Measurements from ENCODE around the gene CTNNA2.
"Not testable (repeated sequence)": the region's sequence is repeated elsewhere in the genome, so short reads cannot be mapped to it uniquely, and the experiment has no call there.

Gene CTNNA2

DNA sequence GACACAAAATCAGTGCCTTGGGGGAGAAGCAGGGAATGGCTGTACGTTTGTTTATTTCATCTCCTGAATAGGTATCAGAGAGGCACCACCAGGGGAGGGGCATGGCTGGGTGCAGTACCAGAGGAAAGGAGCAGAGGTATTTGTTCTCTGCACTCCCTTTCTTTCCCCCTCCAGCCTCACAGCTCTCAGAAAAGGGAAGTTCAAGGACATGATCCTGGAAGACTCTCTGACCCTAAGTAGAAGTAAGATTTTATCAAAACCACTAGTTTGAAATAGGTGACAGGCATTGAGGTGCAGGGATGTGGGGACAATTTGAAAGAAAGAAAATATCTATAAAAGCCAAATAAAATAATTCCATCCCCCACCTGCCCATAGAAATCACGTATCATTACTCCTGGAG lies 655.2 kb downstream of the CTNNA2 start:
- in situ Hi-C loops (cut with MboI; ENCODE audit: low sequenced_read_pairs) = no loop called here

DNA sequence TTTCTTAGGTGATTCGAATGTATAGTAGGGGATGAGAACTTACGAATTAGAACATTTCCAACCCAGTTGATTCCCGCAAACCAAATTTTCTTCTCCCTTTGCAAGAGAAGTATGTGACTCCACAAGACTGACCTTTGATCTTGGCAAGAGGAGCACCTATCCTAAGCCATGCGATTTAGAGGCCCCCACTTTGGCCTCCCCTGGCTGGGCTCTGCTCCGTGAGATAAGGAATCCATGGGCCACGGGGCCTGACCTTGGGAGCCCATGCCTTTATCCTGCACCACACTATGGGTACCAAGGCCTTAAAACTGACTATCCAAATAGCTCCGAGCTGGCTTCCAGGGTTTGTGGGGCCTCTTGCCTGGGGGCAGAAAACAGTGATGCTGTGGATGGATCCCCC lies 656.0 kb downstream of the CTNNA2 start:
- in situ Hi-C loops (cut with MboI; ENCODE audit: low sequenced_read_pairs) = no loop called here

DNA sequence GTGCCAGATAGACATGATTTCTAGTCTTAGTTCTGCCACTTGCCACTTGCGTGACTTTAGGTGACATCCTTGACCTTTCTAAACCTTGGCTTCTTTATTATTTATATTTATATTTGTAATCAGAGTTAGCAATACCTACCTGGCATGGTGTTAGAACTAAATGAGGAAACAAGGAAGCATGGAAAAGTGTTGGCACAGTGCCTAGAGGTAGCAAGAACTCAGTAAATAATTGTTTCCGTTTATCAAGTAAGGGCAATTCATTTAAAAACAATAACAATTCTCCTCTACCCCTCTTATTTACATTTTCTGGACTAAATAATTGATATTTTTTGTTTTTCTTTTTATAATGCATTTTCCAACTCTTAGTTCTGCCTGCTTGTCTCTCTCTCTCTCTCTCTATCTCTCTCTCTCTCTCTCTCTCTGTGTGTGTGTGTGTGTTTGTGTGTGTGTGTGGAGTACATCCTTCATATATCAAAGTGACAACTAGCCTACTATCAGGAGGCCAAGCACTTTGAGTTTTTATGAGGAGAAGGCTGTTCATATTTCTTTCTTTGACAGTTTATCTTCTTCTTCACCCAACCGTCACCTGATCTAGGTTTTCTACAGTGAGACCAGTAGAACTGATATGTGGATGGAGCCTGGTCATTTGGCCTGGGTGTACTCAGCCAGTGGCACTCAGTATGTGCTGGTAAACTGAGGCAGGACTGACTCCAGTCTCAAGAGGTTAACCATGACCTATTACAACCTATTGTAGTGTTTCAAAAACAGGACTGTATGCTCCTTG lies 657.2 kb downstream of the CTNNA2 start:
- in situ Hi-C loops (cut with MboI; ENCODE audit: low sequenced_read_pairs) = no loop called here

DNA sequence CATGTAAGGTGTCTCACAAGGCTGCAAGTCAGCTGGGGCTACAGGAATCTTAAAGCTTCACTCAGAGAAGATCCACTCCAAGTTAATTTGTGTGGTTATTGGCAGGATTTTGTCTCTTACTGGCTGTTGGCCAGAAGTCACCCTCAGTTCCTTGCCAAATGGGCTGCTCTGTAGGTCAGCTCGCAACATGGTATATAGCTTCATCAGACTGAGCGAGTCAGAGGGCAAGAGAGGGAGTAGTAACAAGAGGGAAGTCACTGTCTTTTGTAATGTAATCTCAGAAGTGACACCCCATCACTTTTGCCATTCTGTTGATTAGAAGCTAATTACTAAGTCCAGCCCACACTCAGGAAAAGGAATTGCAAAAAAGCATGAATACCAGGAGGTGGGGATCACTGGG lies 672.2 kb downstream of the CTNNA2 start:
- in situ Hi-C loops (cut with MboI; ENCODE audit: low sequenced_read_pairs) = no loop called here

DNA sequence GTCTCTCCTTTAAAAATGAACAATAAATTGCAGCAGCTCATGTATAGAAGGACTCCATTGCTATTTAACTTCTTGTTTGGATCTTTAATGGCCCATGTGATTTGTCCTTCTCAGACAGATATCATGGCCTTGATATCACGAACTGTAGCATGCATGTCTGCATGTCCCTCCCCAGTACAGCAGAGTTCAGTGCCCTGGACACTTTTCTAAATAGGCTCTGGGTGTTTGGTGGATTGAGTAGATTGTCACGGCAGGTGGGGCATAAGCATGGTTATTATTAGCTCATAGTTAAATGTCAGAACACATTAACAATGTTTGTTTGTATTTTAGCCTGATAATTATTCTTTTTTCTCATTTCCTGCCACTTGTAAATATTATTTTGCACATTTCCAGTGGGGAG lies 673.4 kb downstream of the CTNNA2 start:
- in situ Hi-C loops (cut with MboI; ENCODE audit: low sequenced_read_pairs) = no loop called here

DNA sequence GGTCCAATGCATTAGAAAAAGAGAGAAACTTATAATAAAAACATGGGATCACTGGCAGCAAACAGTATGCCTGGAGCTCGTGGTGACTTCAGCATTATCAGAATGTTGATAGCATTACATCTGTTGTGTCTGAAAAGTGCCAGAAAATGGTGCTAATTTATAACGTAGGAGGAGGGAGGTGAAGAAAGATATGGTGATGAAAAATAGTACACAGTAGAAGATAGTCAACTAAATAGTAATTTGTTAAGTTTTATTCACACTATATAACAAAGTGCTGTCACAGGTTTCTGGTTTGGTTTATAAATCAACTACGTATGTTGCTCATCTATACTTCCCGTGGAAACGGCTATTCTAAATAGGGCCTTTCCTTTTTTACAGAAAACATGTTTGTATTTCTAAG lies 674.3 kb downstream of the CTNNA2 start:
- in situ Hi-C loops (cut with MboI; ENCODE audit: low sequenced_read_pairs) = no loop called here

DNA sequence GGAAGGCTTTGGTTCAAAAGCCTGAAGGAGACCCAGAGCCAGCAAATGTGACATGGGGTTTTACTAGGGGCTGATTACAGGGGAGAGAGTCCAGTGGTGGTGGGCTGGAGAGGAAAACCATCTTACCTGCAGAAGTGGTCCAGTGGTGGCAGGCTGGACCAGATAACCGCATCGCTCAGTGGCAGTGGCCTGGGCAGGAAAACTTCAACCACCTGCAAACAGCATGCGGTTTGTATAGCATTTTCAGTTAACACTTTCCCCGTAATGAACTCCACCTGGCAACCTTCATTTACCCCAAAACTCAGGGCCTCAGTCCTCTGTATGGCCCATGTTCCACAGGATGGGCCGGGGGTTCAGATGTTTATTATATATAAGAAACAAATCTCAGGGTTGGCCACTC lies 677.3 kb downstream of the CTNNA2 start:
- in situ Hi-C loops (cut with MboI; ENCODE audit: low sequenced_read_pairs) = no loop called here

DNA sequence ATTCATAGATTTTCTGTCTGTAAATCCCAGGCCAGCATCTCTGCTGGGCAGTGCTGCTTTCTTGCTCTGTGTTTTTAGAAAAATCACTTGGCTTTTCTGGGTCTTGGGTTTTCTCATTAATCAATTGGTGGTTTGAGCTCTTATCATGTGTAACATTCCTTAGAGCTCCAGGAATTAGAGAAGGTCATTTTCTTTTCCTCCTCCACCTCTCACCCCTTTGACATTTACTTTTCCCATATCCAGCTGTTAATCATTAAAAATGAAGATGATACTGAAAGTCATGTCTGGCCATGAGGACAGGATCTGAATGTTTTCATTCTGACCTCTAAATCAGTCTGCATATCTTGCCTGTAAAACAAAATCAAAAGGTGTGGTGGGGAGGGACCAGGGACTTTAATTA lies 680.7 kb downstream of the CTNNA2 start:
- in situ Hi-C loops (cut with MboI; ENCODE audit: low sequenced_read_pairs) = no loop called here

DNA sequence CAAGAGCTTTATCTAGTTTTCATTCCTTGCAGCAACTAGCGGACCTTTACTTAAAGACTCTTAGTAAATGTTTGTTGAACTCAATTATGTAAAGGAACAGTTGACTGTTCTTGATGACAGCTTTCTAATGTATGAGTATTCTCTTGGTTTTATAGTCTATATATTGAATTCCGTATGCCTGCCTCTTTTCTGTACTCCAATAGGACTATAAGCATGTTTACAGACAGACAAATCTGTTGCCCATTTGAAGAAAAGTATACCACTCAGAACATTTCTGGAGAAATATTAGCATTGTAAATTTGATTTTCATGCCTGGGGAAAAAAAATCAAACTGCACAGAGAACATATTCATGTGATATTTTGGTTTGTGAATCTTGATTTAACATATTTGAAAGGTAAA lies 682.2 kb downstream of the CTNNA2 start:
- in situ Hi-C loops (cut with MboI; ENCODE audit: low sequenced_read_pairs) = no loop called here

DNA sequence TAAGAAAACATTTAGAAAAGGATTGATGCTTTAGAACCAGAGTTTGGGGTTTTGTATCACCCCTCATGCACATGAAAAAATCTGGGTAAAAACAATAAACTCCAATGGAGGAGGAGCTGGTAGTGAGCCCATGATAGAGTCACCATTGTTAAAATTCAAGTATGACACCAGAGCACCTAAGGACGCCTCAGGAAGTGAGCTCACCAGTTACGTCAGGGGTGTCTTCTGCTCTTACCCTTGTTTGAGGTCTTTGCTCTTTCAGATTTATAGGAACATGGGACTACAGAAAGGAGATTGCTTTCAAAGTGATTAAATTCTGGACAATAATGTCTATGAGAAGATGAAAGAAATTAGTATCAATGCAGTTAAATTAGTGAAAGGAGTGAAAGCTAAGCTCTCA lies 685.2 kb downstream of the CTNNA2 start:
- in situ Hi-C loops (cut with MboI; ENCODE audit: low sequenced_read_pairs) = no loop called here

DNA sequence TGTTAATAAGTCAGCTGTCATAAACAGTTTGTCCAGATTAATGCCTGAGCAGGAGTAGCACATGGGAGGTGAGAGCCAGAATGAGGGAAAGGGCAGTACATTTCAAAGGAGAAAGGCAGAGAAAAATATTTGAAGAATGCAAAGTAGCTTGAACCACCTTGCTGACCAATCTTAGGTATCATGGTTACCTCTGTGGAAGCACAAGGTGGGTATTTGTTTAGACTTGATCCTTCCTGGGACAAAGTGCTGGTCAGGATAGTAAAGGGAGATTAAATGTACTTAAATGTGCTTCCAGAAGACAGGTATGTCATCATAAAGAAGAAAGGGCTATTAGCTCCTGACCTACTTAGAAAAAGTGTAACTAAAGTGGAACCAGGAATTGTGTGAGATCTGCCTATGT lies 686.7 kb downstream of the CTNNA2 start:
- in situ Hi-C loops (cut with MboI; ENCODE audit: low sequenced_read_pairs) = no loop called here

DNA sequence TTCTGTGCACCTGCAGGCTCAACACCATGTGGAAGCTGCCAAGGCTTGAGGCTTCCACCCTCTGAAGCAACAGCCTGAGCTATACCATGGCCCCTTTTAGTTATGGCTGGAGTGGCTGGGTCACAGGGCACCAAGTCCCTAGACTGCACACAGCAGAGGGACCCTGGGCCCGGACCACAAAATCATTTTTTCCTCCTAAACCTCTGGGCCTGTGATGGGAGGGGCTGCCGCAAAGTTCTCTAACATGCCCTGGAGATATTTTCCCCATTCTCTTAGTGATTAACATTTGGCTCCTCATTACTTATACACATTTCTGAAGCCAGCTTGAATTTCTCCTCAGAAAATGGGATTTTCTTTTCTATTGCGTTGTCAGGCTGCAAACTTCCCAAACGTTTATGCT lies 691.1 kb downstream of the CTNNA2 start:
- in situ Hi-C loops (cut with MboI; ENCODE audit: low sequenced_read_pairs) = not testable (repeated sequence)

DNA sequence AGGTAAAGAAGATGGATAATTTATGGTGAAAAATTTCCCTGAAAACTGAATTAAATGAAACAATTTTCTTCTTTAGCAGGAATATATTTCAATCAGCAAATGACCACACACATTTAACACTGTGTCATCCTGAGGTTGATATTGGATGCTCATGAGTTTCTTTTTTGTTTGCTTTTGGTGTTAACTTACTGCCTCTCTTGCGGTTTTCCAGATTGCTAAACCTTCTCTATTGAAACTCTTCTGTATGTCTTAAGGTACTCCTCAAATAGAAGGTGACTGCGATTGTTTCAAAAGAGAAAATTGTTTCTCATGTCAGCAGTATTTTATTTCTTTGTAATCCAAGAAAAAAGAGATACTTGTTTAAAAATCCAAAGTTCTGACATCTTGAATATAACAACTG lies 692.6 kb downstream of the CTNNA2 start:
- in situ Hi-C loops (cut with MboI; ENCODE audit: low sequenced_read_pairs) = no loop called here

DNA sequence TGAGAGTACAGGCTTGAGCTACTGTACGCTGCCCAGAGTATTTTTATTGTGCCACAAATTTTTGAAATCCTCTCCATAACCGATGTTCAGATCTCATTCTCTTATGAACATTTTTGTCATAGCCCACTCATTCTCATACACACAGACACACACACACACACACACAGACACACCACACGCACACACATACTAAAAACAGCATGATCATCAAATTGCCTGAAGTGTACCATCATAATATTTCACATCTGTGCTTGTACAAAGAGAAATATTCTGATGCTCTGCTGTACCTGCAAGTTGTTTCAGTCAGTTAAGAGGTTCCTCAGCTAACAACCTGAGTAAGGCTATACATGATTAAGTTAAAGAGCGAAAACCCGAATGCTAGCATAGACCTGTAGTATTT lies 696.6 kb downstream of the CTNNA2 start:
- in situ Hi-C loops (cut with MboI; ENCODE audit: low sequenced_read_pairs) = no loop called here

DNA sequence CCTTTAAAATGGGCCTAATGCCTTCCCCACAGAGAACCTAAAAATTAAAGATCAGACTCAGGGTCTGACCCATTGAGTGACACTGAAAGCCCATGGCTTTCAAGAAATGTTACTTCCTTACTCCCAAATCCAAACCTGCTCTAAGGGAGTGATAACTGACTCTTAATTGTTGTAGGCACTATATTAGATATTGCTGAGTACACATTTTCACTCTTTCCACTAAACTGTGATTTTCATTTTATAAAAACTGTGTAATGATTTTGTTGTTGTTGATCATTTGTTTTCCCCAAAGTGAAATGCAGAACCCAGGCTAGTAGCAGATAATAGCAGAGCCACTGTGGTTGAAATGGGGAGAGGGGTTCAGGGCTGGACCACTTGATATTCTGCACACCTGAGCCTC lies 704.6 kb downstream of the CTNNA2 start:
- in situ Hi-C loops (cut with MboI; ENCODE audit: low sequenced_read_pairs) = no loop called here

DNA sequence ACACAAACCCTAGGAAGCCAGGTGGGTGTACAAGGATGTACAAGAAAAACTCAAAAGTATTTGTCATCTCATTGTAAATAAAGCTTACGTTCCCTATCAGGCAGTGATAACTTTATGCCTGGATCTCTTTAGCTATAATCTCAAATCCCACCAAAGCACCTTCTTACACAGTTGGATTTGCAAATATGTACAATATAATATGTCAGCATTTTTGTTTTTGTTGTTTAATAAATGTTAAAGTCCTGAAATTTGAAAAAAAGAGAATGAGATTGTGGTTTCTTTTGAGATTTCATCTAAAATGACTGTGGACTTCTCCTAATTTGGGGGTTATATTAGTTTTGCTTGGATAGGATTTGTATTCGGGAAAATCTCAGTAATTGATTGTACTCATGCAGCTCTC lies 709.8 kb downstream of the CTNNA2 start:
- in situ Hi-C loops (cut with MboI; ENCODE audit: low sequenced_read_pairs) = no loop called here

DNA sequence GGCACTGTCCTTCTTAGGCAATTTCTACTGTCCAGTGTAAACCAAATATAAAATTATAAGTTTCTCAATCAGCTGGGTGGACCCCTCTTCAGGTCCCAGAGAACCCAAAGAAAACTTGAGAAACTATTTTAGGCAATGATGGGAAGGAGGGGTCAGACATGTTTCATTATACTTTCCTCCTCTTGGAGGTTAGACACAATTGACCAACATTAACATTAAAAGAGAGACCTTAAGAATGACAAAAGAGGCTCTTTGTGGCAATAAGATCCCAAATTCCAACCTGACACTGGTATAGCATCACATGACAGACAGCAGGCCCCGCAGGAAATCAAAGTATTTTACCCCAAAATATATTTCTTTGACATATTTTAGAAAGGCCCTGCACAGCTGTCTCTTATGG lies 718.6 kb downstream of the CTNNA2 start:
- in situ Hi-C loops (cut with MboI; ENCODE audit: low sequenced_read_pairs) = no loop called here

DNA sequence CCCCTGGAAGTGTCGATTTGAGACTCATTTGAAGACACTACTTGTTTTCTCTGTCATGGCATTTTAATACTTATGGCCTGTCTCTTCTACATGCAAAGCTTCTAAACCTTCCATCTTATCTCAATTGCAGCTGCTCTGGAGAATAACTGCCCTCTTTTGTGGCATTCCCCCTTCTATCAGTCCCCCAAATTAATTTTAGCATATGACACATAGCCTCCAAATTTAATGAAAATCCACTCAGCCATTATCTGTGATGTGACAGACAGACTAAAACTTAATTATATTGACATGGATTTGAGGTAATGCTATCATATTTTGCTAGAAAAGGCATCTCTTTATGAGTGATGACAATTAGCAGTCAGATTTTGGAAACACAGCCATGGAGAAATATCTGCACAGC lies 720.5 kb downstream of the CTNNA2 start:
- in situ Hi-C loops (cut with MboI; ENCODE audit: low sequenced_read_pairs) = no loop called here

DNA sequence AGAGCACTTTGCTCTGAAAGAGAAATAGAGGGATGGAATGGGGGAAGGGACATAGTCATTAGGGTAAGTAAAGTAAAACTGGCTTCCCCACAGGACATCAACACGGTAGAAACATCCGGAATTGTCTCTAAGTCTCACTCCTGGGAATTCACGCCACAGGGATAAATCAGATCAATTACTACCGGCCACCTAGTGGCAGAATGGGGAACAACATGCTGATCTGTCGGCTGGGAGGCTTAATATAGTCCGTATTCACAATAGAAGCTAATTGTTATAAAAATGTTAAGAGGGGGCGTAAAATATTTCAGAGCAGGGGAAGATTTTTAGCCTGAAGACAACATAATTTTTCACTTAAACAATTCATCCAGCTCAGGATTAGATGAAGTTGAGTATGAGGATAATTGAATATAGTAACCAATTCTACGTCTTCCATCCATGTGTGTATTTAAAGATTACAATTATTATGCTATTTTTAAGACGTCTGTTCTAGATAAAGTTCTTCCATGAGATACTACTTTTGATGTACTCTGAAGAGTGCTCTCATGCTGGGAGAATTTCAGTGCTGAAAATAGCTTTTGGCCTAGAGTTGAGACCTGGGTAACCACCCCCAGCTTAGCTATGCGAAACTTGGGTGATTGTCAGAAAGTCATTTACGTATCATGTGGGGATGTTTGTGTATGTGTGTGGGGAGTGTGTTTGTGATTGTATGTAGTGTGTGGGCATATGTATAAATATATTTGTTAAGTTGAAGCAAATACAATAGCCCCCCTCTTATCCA lies 726.0 kb downstream of the CTNNA2 start:
- in situ Hi-C loops (cut with MboI; ENCODE audit: low sequenced_read_pairs) = no loop called here

DNA sequence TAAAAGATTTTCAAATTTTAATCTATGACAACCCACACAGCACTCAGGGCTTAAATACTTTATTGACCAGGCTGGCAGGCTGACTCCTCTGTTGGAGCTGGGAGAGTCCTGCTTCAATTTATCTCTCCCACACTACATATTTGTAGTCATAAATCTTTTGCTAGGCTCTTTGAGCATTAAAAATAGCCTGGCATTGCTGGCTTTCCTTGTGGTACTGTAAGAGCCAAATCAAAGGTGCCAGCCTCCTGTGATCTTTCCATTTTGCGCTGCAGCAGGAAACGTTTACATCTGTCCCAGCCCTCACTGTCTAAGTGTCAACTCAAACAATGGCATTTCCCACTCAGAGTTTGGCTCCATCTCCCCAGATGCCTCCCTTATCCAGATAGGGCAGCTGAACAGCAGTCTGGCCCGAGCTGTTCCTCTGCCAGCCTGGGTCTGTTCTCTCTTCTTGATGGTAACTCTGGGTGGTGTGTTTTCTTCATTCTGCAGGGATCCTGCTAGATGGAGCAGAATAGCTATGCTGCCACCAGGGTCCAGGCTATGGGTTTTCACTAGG lies 729.6 kb downstream of the CTNNA2 start:
- in situ Hi-C loops (cut with MboI; ENCODE audit: low sequenced_read_pairs) = no loop called here

DNA sequence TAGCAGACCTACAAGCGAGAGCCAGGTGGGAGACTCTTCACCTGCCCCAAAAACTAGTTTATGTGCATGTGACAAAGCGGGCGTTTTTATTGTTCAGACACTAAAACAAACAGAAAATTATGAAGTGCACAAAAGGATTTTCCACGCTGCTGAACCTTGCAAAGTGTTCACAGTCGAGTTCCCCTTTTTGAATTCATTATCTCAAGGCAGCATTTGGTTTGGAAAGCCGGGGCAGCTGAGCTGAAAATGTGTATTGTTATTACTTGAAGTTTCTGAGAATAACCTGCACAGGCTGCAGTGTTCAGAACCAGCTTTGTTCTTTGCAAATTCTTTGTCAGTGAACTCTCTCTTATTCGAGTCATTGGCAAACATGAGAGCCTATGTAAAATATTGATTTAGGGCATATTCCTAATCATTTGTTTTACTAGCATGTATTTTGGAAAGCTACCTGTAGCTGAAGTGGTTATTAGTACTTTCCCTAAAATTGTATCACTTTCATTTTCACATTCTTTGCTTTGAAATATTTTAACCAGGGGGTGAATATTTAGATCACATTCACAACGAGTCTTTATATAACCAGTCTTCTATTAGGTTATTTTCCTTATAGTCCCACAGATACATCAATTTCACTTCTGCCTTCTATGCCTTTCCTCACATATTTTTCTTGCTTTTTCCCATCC lies 732.2 kb downstream of the CTNNA2 start:
- in situ Hi-C loops (cut with MboI; ENCODE audit: low sequenced_read_pairs) = no loop called here

DNA sequence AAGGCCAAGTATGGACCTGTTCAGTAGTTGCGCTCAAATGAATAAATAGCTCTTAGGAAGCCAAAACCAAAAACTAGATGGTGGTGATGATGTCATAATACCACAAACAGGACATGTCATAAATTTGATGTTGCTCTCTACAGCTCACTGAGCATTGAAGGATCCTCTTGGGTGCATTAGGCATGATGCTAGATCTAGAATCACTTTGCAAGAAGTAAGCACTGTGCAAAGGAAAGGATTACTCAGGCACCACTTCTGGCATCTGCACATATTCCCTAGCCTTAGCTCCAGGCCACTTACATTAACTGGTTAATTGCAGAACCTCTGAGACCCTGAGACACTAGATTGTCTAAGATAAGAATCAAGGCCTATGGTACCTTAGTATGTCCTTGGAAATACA lies 733.7 kb downstream of the CTNNA2 start:
- in situ Hi-C loops (cut with MboI; ENCODE audit: low sequenced_read_pairs) = no loop called here

All from HL-60/S4 treated with phorbol 12-myristate 13-acetate at 8.2 ng/mL for 4 days and 3 days (cell line).